ENCODE measurements around the gene IFI30.

IFI30 gene

DNA sequence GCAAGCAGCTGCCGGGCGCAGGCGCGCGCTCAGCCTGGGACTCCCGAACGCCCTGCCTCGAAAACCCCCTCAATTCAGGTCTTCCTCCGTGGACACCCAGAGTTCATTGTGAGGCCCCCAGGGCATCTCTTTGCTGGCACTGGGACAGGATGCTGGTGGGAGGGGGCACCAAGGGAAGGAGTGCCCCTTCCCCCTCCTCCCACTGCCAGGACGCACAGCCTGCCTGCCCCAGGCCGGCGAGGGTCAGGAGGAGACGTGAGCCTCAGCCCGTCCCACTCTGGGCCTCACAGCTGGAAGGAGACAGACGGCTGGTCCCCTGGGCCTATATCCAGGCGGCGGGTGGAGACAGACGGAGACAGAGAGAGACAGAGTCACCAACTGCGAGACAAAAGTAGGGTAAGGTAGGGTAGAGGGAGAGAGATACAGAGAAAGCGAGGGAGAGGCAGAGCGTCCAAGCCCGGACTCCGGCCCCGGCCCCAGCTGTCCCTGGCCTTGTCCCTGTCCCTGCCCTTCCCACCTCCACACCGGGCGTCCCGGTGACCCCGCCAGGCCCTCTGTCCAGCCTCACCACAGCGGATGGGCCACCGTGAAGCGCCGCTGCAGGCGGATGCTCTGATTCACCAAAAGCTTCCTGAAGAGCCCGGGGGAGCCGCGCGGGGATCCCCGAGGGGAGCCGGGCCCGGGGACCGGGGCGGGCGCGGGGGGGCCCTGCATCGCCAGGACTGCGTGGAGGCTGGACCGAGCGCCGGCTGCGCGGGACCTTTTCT lies 52.3 kb downstream of the IFI30 start, which contains the start of gene PDE4C:
PDE4C (minus strand) TSS at position 737 of the 767 bp plus-strand sequence; CDS start at position 714, 23 bp downstream.
- DNase-seq (ENCODE audit: low read depth): no peak

DNA sequence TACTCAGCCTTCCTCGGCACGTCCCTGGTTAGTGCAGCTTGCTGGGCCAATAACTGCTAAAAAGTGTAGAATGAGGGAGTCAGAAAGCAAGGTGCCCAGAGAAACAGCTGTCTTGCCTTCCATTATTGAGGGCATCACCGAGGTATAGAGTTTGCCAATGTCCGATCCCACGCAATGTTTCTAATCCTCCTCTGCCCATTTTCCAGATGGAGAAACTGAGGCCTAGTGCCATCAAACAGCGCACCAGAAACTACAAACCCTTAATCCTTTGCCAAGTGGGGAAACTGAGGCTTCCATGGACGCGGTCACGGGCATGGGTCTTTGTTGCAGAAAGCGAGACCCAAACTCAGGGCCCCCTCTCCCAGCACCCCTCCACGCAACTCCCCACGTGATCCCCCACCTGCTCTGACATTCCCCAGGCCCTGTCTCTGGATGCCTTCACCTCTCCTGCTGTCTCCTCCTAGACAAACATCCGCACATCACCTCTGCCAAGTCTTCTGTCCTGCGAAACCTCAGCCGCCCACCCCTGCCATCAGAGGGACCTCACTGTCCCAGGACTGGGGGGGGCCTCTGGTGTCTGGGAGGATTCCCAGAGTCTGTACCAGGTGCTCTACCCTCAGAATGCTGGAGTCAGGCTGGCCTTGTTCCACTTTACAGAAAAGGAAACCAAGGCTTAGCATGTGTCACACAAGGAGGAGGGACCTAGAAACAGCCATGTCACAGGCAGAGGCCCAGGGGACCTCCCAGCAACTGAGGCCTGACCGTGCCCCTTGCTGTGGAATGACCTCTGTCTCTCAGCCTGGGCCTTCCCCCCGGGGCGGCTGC lies 53.6 kb downstream of the IFI30 start:
- no peak for DNase-seq (ENCODE audit: low read depth)

Data from T-helper 22 cell (primary cell).